ENCODE results near the gene PKHD1.

Gene PKHD1

DNA sequence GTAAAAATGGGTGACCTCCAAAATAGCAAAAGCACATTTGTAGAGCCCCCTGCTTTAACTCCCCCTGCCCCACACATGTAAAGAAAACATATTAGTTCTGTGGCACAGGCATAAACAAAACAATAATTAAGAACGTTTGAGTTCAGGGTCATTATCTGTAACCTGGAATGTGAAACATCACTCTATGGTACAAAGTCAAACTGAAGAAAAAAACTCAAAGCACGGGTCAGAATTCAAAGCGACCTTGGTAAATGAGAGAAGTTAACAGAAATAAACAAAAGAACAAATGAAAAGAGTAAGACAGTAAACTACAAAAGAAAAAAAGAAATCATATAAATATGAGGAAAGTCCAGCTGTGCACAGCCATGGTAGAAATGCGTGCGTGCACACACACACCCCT lies 67.5 kb downstream of the PKHD1 start:
- TF ChIP-seq JUND (IDR thresholded peaks at IDR 0.05; ENCODE audit: low read depth) = no peak
- DNase-seq (ENCODE audit: low read depth in 1 of 2, low spot score in 1 of 2) = no peak
- in situ Hi-C loops (cut with HindIII; ENCODE audit: low pct_unique_long_range_greater_than_20kb, low sequenced_read_pairs) = no loop called here

DNA sequence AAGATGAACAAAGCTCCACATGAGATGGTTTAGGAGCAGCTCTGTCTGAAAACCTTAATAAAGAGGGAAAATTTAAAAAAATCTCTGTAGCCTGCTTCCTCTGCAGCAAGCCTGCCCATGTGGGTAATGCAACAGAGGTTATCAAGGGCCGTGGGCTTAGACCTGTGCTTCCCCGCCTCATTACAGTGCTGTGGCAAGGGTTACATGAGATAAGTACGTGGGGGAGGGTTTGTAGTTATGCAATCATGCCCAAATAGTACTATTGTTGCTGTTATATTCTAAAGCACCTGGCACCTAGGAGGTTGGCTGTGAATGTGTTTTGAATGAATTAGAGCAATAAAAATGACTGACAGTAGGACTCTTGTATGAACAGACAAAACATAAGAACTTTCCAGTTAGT lies 68.3 kb downstream of the PKHD1 start:
- in situ Hi-C loops (cut with HindIII; ENCODE audit: low pct_unique_long_range_greater_than_20kb, low sequenced_read_pairs) = no loop called here
- TF ChIP-seq JUND (IDR thresholded peaks at IDR 0.05; ENCODE audit: low read depth) = no peak
- no peak for DNase-seq (ENCODE audit: low read depth in 1 of 2, low spot score in 1 of 2)

DNA sequence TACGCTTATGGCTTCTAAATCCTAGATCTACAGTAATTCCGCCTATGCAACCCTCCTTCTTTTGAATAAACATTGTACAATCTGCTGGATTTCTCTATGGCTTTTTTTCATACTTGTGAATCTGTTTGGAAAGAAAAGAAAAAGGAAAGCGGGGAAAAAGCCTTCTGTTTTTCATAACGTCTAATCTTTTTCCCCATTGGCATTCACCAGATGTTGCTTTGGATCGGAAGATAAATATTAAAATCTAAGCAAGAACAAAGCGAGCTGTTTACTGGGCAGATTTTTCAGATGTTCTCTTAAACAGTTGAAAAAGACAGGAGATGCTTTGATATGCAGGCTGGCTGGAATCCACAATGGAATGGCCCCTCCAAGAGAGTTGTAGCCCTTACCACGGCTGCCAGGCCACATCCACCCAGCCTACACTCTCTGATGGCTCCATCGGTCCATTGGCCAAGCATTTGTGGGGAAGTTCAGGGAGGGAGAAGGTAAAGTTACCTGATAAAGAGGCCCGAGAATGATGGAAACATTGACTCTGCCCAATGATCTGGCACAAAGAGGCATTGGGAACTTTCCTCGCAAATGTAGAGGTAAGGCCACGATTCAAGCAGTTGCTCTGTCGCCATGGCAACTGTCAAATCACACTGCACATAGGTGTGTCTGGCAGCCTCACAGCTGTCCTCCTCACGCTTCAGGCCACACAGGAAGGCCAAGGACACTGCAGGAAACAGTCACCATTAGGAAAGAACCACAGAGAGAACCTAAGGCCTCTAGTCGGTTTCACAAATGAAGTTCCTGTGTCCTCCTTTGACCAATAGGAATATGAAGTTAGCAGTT lies 70.3 kb downstream of the PKHD1 start:
- DNase-seq (ENCODE audit: low read depth in 1 of 2, low spot score in 1 of 2) = no peak
- in situ Hi-C loops (cut with HindIII; ENCODE audit: low pct_unique_long_range_greater_than_20kb, low sequenced_read_pairs) = no loop called here
- TF ChIP-seq JUND (IDR thresholded peaks at IDR 0.05; ENCODE audit: low read depth) = no peak

DNA sequence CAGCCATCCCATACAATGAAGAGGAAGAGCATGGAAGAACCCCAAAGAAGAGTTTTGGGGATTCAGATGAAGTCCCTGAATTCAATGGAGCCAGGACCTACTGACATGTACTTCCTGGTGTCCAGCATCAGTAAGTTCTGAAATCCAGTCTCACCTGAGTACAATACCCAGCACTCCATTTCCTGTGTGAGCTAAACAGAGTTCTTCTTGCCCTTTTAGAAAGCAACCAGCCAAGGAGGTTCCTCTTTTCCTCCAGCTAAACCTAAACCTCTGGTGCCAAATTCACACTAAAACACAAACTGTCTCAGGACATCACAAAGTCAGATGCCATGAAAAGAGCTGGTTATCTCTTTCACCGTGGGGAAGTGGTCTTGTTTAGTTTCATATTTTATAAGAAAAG lies 71.5 kb downstream of the PKHD1 start:
- DNase-seq (ENCODE audit: low read depth in 1 of 2, low spot score in 1 of 2) = no peak
- TF ChIP-seq JUND (IDR thresholded peaks at IDR 0.05; ENCODE audit: low read depth) = no peak
- in situ Hi-C loops (cut with HindIII; ENCODE audit: low pct_unique_long_range_greater_than_20kb, low sequenced_read_pairs) = no loop called here

DNA sequence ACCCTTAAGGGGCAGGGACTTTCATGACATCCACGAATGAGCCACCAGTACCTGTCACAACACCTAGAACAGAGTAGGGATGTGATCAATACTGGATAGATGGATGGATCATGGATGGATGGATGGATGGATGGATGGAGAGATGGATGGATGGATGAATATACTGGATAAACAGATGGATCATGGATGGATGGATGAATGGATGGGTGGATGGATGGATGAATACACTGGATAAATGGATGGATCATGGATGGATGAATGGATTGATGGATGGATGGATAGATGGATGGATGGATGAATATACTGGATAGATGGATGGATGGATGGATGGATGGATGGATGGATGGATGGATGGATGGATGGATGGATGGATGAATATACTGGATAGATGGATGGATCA lies 73.0 kb downstream of the PKHD1 start:
- TF ChIP-seq JUND (IDR thresholded peaks at IDR 0.05; ENCODE audit: low read depth) = no peak
- in situ Hi-C loops (cut with HindIII; ENCODE audit: low pct_unique_long_range_greater_than_20kb, low sequenced_read_pairs) = no loop called here
- no peak for DNase-seq (ENCODE audit: low read depth in 1 of 2, low spot score in 1 of 2)

DNA sequence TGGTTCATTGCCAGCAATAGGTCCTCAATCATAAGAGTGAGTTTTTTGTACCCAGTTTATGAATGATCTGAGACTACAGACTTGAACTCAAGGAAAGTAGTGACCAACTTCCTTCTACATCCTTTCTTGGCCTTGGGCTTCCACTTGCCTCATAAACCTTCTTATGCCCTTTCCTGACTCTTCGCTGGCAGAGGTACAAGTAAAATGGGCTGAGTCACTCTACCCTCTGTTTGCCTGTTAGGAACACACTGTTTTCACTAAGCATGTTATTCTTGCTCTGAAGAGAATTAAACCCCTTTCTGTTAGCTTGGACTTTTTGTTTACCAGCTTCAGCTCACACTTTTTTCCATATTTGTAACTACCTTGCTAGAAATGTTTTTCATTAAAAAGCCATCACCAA lies 74.4 kb downstream of the PKHD1 start:
- TF ChIP-seq JUND (IDR thresholded peaks at IDR 0.05; ENCODE audit: low read depth) = no peak
- peak in 1 of 2 experiments; percentile 74 for DNase-seq (ENCODE audit: low read depth in 1 of 2, low spot score in 1 of 2)
- in situ Hi-C loops (cut with HindIII; ENCODE audit: low pct_unique_long_range_greater_than_20kb, low sequenced_read_pairs) = no loop called here

DNA sequence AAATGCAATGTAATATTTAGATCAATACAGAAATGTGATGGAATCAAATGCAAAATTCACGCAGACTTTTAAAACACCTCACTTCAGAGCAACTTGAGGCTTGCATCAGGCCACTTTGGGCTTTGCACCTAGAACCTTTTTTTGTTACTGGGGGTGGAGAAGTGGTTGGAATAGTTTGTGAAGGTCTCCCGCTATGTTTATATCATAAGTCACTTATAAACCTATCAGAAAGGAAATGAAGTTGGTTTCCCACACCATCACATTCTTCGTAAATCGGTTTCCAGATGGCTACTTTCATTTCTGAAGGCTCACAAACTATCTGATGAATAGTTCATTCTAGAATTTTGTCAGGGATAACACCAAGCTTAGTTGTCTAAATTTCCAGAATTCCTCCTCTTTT lies 74.8 kb downstream of the PKHD1 start:
- in situ Hi-C loops (cut with HindIII; ENCODE audit: low pct_unique_long_range_greater_than_20kb, low sequenced_read_pairs) = no loop called here
- TF ChIP-seq JUND (IDR thresholded peaks at IDR 0.05; ENCODE audit: low read depth) = no peak
- DNase-seq (ENCODE audit: low read depth in 1 of 2, low spot score in 1 of 2) = no peak

DNA sequence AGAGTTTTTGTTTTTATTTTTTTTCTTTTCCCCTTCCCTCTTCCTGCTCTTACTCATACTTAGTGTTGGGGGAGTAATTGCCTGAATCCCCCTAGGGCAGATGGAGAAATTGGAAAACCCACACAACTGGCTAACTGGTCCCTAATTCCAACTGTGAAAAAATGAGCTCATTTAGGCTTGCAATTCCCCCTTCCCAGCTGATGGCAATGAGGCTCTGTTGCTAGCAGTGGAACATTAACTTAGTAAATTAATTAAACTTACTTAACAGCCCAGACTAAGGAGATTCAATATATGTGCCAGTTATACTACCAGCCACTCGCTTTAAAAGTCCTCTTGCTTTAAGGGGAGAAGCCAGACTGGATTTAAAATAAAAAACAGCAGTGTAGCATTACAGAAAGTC lies 76.6 kb downstream of the PKHD1 start:
- no peak for TF ChIP-seq JUND (IDR thresholded peaks at IDR 0.05; ENCODE audit: low read depth)
- in situ Hi-C loops (cut with HindIII; ENCODE audit: low pct_unique_long_range_greater_than_20kb, low sequenced_read_pairs) = no loop called here
- no peak for DNase-seq (ENCODE audit: low read depth in 1 of 2, low spot score in 1 of 2)

DNA sequence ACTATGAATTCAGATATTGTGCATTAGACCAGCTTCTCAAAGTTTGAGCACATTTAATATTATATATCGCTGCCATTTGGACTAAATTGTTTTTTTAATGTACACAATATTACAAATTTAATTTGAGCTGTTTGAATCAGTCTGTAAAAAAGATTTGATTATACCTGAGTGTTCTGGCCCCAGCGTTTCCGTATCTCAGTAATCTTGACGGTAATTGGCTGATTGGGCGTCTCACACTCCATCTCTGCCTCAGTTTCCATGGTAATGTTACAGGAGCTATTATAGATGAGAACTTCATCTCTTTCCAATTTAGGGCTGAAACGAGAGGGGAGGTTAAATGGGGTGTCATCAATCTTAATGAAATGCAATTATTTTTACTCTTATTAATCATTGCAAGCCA lies 77.3 kb downstream of the PKHD1 start:
- no peak for DNase-seq (ENCODE audit: low read depth in 1 of 2, low spot score in 1 of 2)
- no peak for TF ChIP-seq JUND (IDR thresholded peaks at IDR 0.05; ENCODE audit: low read depth)
- in situ Hi-C loops (cut with HindIII; ENCODE audit: low pct_unique_long_range_greater_than_20kb, low sequenced_read_pairs) = no loop called here

DNA sequence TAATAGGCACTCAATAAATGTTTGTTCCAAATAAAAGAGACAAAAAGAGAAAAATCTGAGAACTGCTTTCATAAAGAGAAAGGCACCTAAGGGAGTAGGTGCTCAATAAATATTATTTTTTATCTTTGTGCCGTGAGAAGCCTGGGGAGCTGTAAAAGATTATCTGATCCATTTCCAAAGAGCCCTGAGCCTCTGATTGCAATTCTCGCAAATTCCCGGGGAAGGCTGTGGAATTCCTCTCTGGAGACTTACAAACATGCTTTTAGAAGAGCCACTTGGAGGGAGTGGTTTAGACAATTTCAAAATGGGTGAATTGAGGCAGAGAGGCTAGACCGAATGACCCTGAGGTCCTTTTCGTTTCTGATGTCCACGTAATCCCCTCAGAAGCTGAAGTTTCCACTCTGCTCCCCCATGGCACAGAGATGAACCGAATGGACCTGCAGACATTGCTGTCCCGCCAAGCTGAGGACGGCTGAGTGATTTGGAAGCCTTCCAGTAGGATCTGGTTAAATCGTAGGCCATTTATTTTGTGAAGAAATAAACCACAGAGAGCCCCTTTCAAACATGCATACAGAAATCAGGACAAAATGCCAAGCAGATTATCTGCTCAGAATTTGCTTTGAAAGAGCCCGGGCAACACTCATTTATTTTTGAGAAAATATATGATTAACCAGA lies 77.8 kb downstream of the PKHD1 start:
- in situ Hi-C loops (cut with HindIII; ENCODE audit: low pct_unique_long_range_greater_than_20kb, low sequenced_read_pairs) = no loop called here
- TF ChIP-seq JUND (IDR thresholded peaks at IDR 0.05; ENCODE audit: low read depth) = no peak
- no peak for DNase-seq (ENCODE audit: low read depth in 1 of 2, low spot score in 1 of 2)

DNA sequence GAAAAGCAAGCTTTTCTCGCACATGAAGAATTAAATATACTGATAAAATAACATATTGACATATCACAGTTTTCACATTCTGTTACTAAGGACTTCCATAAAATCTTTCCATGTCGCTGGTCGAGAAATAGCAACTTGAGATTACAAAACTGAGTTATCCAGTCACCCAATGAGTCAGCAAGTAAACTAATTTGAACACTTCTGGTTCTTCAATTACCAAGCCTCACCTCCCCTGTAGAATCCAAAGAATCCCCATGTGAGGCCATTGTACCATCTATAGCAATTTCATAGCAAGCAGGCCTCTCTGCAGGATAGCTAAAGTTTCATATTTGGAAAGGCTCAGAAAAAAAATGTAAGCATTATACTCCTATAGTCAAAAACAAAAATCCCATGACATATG lies 87.3 kb downstream of the PKHD1 start:
- no peak for TF ChIP-seq JUND (IDR thresholded peaks at IDR 0.05; ENCODE audit: low read depth)
- in situ Hi-C loops (cut with HindIII; ENCODE audit: low pct_unique_long_range_greater_than_20kb, low sequenced_read_pairs) = no loop called here
- DNase-seq (ENCODE audit: low read depth in 1 of 2, low spot score in 1 of 2) = no peak

DNA sequence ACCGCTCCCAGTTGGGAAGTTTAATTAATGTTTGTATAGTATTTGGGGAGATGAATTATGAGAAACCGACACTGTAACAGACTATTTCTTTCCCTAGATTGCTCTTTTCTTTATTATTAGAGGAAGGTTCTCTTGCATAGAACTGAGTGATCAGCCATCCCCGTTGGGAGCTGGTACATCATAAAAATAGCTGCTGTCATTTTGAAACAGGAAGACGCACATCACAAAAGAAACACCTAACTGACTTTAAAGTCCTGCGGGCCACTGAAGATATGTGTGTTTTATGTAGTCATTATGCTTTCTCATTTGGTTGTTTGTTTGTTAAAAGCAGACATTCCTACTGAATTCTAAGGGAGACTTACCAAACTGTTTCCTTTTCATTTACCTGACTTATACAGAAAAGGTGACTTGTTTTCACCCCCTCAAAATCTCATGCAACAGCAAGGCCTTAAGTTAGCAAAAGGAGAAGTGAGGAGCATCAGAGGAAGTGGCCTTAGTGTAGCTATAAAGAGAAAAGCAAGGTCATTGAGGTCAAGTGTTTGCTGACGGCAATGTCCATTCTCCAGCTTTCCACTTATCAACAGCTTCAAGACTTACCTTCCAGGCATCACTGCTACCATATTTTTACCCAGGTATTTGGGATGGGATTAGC lies 91.0 kb downstream of the PKHD1 start:
- TF ChIP-seq JUND (IDR thresholded peaks at IDR 0.05; ENCODE audit: low read depth) = no peak
- no peak for DNase-seq (ENCODE audit: low read depth in 1 of 2, low spot score in 1 of 2)

DNA sequence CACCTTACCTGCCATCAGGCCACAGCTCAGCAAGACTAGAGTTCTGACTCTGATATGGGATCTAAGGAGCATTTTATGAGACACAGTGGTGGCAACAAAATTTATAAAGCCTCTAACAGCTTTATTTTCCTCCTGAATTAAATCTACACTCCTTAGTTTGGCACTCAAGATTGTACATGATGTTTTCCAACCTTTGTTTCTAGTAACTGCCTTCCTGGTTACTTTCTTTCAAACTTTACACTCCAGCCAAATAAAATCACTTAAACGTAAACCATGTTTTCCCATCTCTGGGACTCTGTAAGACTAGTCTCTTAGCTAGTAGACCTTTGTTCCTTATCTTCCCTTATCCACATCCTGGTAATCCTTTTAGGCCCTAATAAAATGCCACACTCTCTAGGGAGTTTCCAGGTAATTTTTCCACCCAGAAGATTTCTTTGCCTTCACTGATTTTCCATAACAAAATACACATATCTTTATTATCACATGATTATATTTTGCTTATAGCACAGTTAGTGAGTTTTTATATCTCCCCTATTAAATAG lies 92.1 kb downstream of the PKHD1 start:
- DNase-seq (ENCODE audit: low read depth in 1 of 2, low spot score in 1 of 2) = no peak
- in situ Hi-C loops (cut with HindIII; ENCODE audit: low pct_unique_long_range_greater_than_20kb, low sequenced_read_pairs) = no loop called here
- no peak for TF ChIP-seq JUND (IDR thresholded peaks at IDR 0.05; ENCODE audit: low read depth)

More for the DNA sequence above, 91.0 kb downstream of the PKHD1 start:
- in situ Hi-C loops (cut with HindIII; ENCODE audit: low pct_unique_long_range_greater_than_20kb, low sequenced_read_pairs) = no loop called here
